Fibroblast of lung (primary cell): ENCODE results near the gene CPA4.

Experiments
- CTCF ChIP-seq, 2 donors: IDR thresholded peaks in 1 of 2; conservative IDR thresholded peaks in 1 of 2; 1 replicate in 1 of 2; 2 replicates in 1 of 2; pipeline ENCODE4 v1.5.1; 2011 to 2012; ENCODE audit warnings: low read length in 2 of 2, control low read depth in 1 of 2, inconsistent platforms in 1 of 2, low read depth in 1 of 2, mild to moderate bottlenecking in 1 of 2
- EZH2 ChIP-seq: IDR thresholded peaks from 2 replicates; pipeline ENCODE4 v1.5.1; 2012; ENCODE audit warnings: low read length, control low read depth, mild to moderate bottlenecking; ENCODE audit errors: missing control alignments

GRCh38 chr7:130276796-130277762 lies 15.9 kb upstream of the CPA4 start:
- TF ChIP-seq CTCF (conservative IDR thresholded peaks at IDR 0.05 in 1 of 2, IDR thresholded peaks at IDR 0.05 in 1 of 2; ENCODE audit: low read depth in 1 of 2, low read length in 2 of 2) (no peak), EZH2 (no peak)
